Measurements from ENCODE around the gene CDH4. TPM values are rescaled to one million over a fixed set of nuclear protein-coding genes. Genes with fewer than 3 reads are reported as not detected.

CDH4 gene
- total and polyA plus RNA-seq, 2 donors = 0.04 to 0.42 TPM

- H3K4me1 ChIP-seq (ENCODE audit: insufficient read depth) = no peaks in the 10 kb centered on the region
These were observed 54.9 kb downstream of the CDH4 start for GRCh38 chr20:61306937-61307475.

GRCh38 chr20:61307686-61308476 lies 55.8 kb downstream of the CDH4 start:
- Histone ChIP-seq H3K36me3 (ENCODE audit: insufficient read depth) (no peaks in the 10 kb centered on the region), H3K27ac (ENCODE audit: low read depth) (no peak overlapping the region), H3K4me1 (ENCODE audit: insufficient read depth) (no peaks in the 10 kb centered on the region), H3K4me3 (ENCODE audit: low read depth, low read length) (no peak overlapping the region)
- WGBS = 53% methylated on average over 15 of the region's 15 CpGs
- no peak for DNase-seq (ENCODE audit: extremely low spot score)

More at GRCh38 chr20:61306937-61307475, 54.9 kb downstream of the CDH4 start:
- no peak overlapping the region for H3K27ac ChIP-seq (ENCODE audit: low read depth)
- no peak overlapping the region for H3K4me3 ChIP-seq (ENCODE audit: low read depth, low read length)
- H3K36me3 ChIP-seq (ENCODE audit: insufficient read depth) = no peaks in the 10 kb centered on the region
- DNase-seq (ENCODE audit: extremely low spot score) = no peak
- 70% methylated on average over 10 of the region's 10 CpGs for WGBS

GRCh38 chr20:61308477-61308774 lies 56.4 kb downstream of the CDH4 start:
- no peak overlapping the region for H3K4me3 ChIP-seq (ENCODE audit: low read depth, low read length)
- H3K4me1 ChIP-seq (ENCODE audit: insufficient read depth) = no peaks in the 10 kb centered on the region
- no peak for DNase-seq (ENCODE audit: extremely low spot score)
- H3K27ac ChIP-seq (ENCODE audit: low read depth) = no peak overlapping the region
- H3K36me3 ChIP-seq (ENCODE audit: insufficient read depth) = no peaks in the 10 kb centered on the region
- 42% methylated on average over 2 of the region's 2 CpGs for WGBS

GRCh38 chr20:61310954-61311353 lies 58.9 kb downstream of the CDH4 start:
- Histone ChIP-seq H3K27ac (ENCODE audit: low read depth) (no peak overlapping the region), H3K36me3 (ENCODE audit: insufficient read depth) (no peaks in the 10 kb centered on the region), H3K4me3 (ENCODE audit: low read depth, low read length) (no peak overlapping the region), H3K4me1 (ENCODE audit: insufficient read depth) (no peaks in the 10 kb centered on the region)
- no peak for DNase-seq (ENCODE audit: extremely low spot score)
- WGBS = 65% methylated on average over 7 of the region's 7 CpGs

- H3K4me3 ChIP-seq (ENCODE audit: low read depth, low read length) = no peak overlapping the region
- H3K36me3 ChIP-seq (ENCODE audit: insufficient read depth) = no peaks in the 10 kb centered on the region
- no peaks in the 10 kb centered on the region for H3K4me1 ChIP-seq (ENCODE audit: insufficient read depth)
- H3K27ac ChIP-seq (ENCODE audit: low read depth) = no peak overlapping the region
- WGBS = 89% methylated on average over 13 of the region's 13 CpGs
- DNase-seq (ENCODE audit: extremely low spot score) = no peak
These were observed 59.8 kb downstream of the CDH4 start for GRCh38 chr20:61311656-61312387.

GRCh38 chr20:61312925-61313324 lies 60.9 kb downstream of the CDH4 start:
- Histone ChIP-seq H3K4me3 (ENCODE audit: low read depth, low read length) (no peak overlapping the region), H3K27ac (ENCODE audit: low read depth) (no peak overlapping the region), H3K36me3 (ENCODE audit: insufficient read depth) (no peaks in the 10 kb centered on the region), H3K4me1 (ENCODE audit: insufficient read depth) (no peaks in the 10 kb centered on the region)
- no peak for DNase-seq (ENCODE audit: extremely low spot score)
- 45% methylated on average over 13 of the region's 13 CpGs for WGBS

GRCh38 chr20:61313396-61313795 lies 61.3 kb downstream of the CDH4 start:
- Histone ChIP-seq H3K36me3 (ENCODE audit: insufficient read depth) (no peaks in the 10 kb centered on the region), H3K27ac (ENCODE audit: low read depth) (no peak overlapping the region), H3K4me1 (ENCODE audit: insufficient read depth) (no peaks in the 10 kb centered on the region), H3K4me3 (ENCODE audit: low read depth, low read length) (no peak overlapping the region)
- WGBS = 75% methylated on average over 11 of the region's 11 CpGs
- DNase-seq (ENCODE audit: extremely low spot score) = no peak

GRCh38 chr20:61314326-61315010 lies 62.4 kb downstream of the CDH4 start:
- WGBS = 78% methylated on average over 17 of the region's 17 CpGs
- Histone ChIP-seq H3K4me1 (ENCODE audit: insufficient read depth) (no peaks in the 10 kb centered on the region), H3K4me3 (ENCODE audit: low read depth, low read length) (no peak overlapping the region), H3K27ac (ENCODE audit: low read depth) (no peak overlapping the region), H3K36me3 (ENCODE audit: insufficient read depth) (no peaks in the 10 kb centered on the region)
- no peak for DNase-seq (ENCODE audit: extremely low spot score)

- H3K27ac ChIP-seq (ENCODE audit: low read depth) = no peak overlapping the region
- H3K4me1 ChIP-seq (ENCODE audit: insufficient read depth) = no peaks in the 10 kb centered on the region
- WGBS = 73% methylated on average over 9 of the region's 9 CpGs
- no peak for DNase-seq (ENCODE audit: extremely low spot score)
- H3K4me3 ChIP-seq (ENCODE audit: low read depth, low read length) = no peak overlapping the region
- H3K36me3 ChIP-seq (ENCODE audit: insufficient read depth) = no peaks in the 10 kb centered on the region
These were observed 63.3 kb downstream of the CDH4 start for GRCh38 chr20:61315319-61315718.

- no peak for DNase-seq (ENCODE audit: extremely low spot score)
- no peaks in the 10 kb centered on the region for H3K4me1 ChIP-seq (ENCODE audit: insufficient read depth)
- WGBS = 39% methylated on average over 10 of the region's 10 CpGs
- no peak overlapping the region for H3K4me3 ChIP-seq (ENCODE audit: low read depth, low read length)
- H3K27ac ChIP-seq (ENCODE audit: low read depth) = no peak overlapping the region
- no peaks in the 10 kb centered on the region for H3K36me3 ChIP-seq (ENCODE audit: insufficient read depth)
These were observed 64.3 kb downstream of the CDH4 start for GRCh38 chr20:61316346-61316745.

GRCh38 chr20:61317966-61318530 lies 66.0 kb downstream of the CDH4 start:
- WGBS = 34% methylated on average over 12 of the region's 12 CpGs
- Histone ChIP-seq H3K4me1 (ENCODE audit: insufficient read depth) (no peaks in the 10 kb centered on the region), H3K36me3 (ENCODE audit: insufficient read depth) (no peaks in the 10 kb centered on the region), H3K27ac (ENCODE audit: low read depth) (no peak overlapping the region), H3K4me3 (ENCODE audit: low read depth, low read length) (no peak overlapping the region)
- DNase-seq (ENCODE audit: extremely low spot score) = no peak

- Histone ChIP-seq H3K4me3 (ENCODE audit: low read depth, low read length) (no peak overlapping the region), H3K4me1 (ENCODE audit: insufficient read depth) (no peaks in the 10 kb centered on the region), H3K27ac (ENCODE audit: low read depth) (no peak overlapping the region), H3K36me3 (ENCODE audit: insufficient read depth) (no peaks in the 10 kb centered on the region)
- DNase-seq (ENCODE audit: extremely low spot score) = no peak
- 69% methylated on average over 21 of the region's 21 CpGs for WGBS
These were observed 68.8 kb downstream of the CDH4 start for GRCh38 chr20:61320691-61321425.

GRCh38 chr20:61321481-61321880 lies 69.4 kb downstream of the CDH4 start:
- Histone ChIP-seq H3K27ac (ENCODE audit: low read depth) (no peak overlapping the region), H3K4me3 (ENCODE audit: low read depth, low read length) (no peak overlapping the region), H3K36me3 (ENCODE audit: insufficient read depth) (no peaks in the 10 kb centered on the region), H3K4me1 (ENCODE audit: insufficient read depth) (no peaks in the 10 kb centered on the region)
- DNase-seq (ENCODE audit: extremely low spot score) = no peak
- 88% methylated on average over 13 of the region's 13 CpGs for WGBS

Measured in urinary bladder (tissue), 4 donors.